Jurkat, Clone E6-1 (cell line): ENCODE results near the gene B3GNT5.
A peak's percentile ranks its signal among the peaks of the same experiment; 100 is the strongest.

Source experiments
- DNase-seq: peaks from one replicate; pipeline ENCODE4 v3.0.0-alpha.2; 2011; ENCODE audit warnings: low read depth, low spot score
- H3K4me3 ChIP-seq: 2 replicates; pipeline ENCODE4 v1.5.1; 2011; ENCODE audit warnings: mild to moderate bottlenecking, low read length, control low read depth, moderate library complexity

B3GNT5 gene

DNA sequence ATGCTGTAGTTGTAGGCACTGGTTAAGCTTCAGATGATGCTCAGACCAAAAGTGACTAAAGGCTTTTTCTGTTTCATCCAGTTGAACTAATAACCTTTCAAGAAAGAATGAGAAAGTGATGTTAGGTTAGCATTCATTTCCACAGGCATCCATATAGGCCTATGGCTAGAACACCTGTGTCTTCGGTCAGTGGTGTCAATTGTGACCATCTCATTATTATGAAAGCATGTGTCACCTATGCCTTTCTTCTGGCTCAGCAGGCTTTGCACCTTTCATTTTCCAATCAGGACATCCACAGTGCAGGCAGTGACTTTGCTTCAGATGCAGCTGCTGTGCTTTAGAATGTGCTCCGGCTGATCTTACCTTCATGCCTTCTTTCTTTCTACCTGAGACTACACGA is 57.9 kb downstream of the B3GNT5 start:
- DNase-seq: no peak
- H3K4me3 ChIP-seq: no peak overlapping the region

- H3K4me3 ChIP-seq: no peak overlapping the region
- no peak for DNase-seq
Measured at GRCh38 chr3:183312433-183312832, 59.4 kb downstream of the B3GNT5 start.

DNA sequence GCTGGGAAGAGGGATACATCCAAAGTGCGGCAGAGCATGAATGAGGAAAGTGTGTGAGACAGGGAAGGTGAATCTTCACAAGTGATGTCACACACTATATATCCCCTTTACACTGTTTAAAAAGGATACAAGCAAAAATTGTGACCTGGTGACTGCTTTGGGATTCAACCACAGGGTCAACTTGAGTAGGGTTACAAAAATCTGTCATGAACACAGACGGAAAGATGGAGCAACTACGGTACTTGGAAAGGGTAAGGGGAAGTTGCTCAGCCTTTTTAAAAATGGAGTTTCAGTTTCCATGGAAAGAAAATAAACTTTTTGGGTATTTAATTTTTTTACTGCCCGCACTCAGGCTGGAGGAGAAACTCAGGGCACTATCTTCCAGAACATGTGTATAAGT is 60.3 kb downstream of the B3GNT5 start:
- DNase-seq: no peak
- H3K4me3 ChIP-seq: no peak overlapping the region

DNA sequence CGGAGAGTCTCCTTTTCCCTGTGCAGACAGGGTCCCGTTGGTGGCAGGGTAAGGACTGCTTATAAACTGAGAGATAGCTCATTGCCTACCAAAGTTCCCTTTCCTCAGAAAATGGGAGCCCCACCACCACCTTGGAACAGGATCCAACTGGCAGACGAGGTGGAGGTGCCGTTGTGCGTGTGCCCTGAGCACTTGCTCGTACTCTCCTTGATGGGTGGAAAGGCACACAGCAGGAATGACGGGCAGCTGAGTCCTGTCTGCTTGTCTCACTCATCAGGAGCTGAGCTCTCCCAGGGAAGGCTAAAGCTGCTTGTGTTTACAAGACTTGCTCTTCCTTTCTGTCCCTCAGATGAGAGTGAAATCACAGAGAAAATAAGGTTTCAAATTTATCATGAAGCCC is 60.7 kb downstream of the B3GNT5 start:
- no peak overlapping the region for H3K4me3 ChIP-seq
- no peak for DNase-seq

DNA sequence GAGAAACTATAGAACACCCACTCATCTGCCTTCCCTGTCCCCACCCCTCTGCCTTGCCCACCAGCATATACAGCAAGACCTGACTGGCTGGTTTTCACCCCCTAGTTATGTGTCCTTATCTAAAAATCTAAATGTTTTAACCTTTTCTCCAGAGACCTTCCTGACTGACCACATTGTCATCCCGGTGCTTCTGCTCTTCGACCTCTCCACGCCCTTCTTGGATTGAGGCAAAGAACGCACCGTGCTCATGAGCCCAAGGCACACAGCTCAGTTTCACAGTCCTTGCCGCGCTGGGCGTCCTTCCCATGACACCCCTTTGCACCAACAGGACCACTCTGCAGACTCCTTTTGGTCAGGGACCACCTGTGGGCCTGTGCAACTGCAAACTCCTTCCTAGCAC is 62.7 kb downstream of the B3GNT5 start:
- no peak for DNase-seq
- no peak overlapping the region for H3K4me3 ChIP-seq

GRCh38 chr3:183317271-183317670 is 64.2 kb downstream of the B3GNT5 start:
- no peak for DNase-seq
- H3K4me3 ChIP-seq: no peak overlapping the region

GRCh38 chr3:183317886-183318865 is 65.1 kb downstream of the B3GNT5 start:
- no peak overlapping the region for H3K4me3 ChIP-seq
- DNase-seq: no peak

DNA sequence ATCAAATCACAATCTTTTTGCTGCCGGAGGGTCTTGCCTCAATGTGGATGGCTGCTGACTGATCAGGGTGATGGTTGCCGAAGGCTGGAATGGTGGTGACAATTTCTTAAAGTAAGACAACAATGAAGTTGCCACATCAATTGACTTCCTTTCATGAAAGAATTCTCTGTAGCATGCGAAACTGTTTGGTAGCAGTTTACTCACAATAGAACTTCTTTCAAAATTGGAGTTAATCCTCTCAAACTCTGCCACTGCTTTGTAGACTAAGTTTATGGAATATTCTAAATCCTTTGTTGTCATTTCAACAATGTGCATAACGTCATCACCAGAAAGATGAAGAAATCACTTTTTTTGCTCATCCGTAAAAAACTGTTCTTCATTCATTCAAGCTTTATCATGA is 65.8 kb downstream of the B3GNT5 start:
- DNase-seq: peak; percentile 58
- no peak overlapping the region for H3K4me3 ChIP-seq

DNA sequence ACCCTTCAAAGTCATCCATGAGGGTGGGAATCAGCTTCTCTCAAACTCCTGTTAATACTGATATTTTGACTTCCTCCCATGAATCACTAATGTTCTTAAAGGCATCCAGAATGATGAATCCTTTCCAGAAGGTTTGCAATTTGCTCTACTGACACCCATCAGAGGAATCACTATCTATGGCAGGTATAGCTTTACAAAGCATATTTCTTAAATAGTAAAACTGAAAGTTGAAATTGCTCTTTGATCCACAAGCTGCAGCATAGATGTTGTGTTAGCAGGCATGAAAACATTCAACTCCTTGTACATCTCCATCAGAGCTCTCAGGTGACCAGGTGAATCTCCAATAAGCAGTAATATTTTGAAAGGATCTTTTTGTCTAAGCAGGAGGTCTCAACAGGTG is 66.3 kb downstream of the B3GNT5 start:
- no peak for DNase-seq
- no peak overlapping the region for H3K4me3 ChIP-seq
